DND-41 (cell line): ENCODE data around the gene HGD.

Source experiments
- ATAC-seq: fragments of 200-7000 bp; cut with Tn5 transposase; 3 replicates; pipeline ENCODE4 v1.9.1; 2021; ENCODE audit warnings: low read depth; ENCODE audit not compliant: insufficient read depth
- DNase-seq: peaks from one replicate; pipeline ENCODE4 v3.0.0-alpha.2; 2020
- H2AFZ ChIP-seq: 2 replicates; pipeline ENCODE4 v1.6.0; 2012; ENCODE audit warnings: low read depth, low read length
- H3K27ac ChIP-seq: 2 replicates; pipeline ENCODE4 v1.5.1; 2012; ENCODE audit warnings: low read length, inconsistent platforms
- H3K27me3 ChIP-seq: fragments of 200-600 bp; sonication (generic); 2 replicates; pipeline ENCODE4 v1.6.0; 2012; ENCODE audit warnings: low read length, mild to moderate bottlenecking, inconsistent platforms; ENCODE audit not compliant: insufficient read depth, poor library complexity
- H3K36me3 ChIP-seq: 2 replicates; pipeline ENCODE4 v1.5.1; 2012; ENCODE audit warnings: low read length, inconsistent platforms; ENCODE audit not compliant: insufficient read depth
- H3K4me1 ChIP-seq: 2 replicates; pipeline ENCODE4 v1.5.1; 2012; ENCODE audit warnings: mild to moderate bottlenecking, low read length; ENCODE audit not compliant: insufficient read depth
- H3K4me2 ChIP-seq: 2 replicates; pipeline ENCODE4 v1.6.0; 2012; ENCODE audit warnings: mild to moderate bottlenecking, moderate library complexity, low read length, inconsistent platforms; ENCODE audit not compliant: insufficient read depth
- H3K4me3 ChIP-seq, 2 experiments: fragments of 200-600 bp in 1 of 2; shearing (Covaris generic) in 1 of 2; 2 replicates each; pipeline ENCODE4 v1.5.1; 2012 to 2016; ENCODE audit warnings: inconsistent platforms in 2 of 2, low read length in 2 of 2, mild to moderate bottlenecking in 2 of 2, low read depth in 1 of 2, moderate library complexity in 1 of 2
- H3K79me2 ChIP-seq: 2 replicates; pipeline ENCODE4 v1.6.0; 2012; ENCODE audit warnings: low read length, inconsistent platforms; ENCODE audit not compliant: insufficient read depth
- H3K9ac ChIP-seq: 2 replicates; pipeline ENCODE4 v1.6.0; 2012; ENCODE audit warnings: low read depth, mild to moderate bottlenecking, inconsistent platforms, low read length, moderate library complexity
- H3K9me3 ChIP-seq: 2 replicates; pipeline ENCODE4 v1.5.1; 2012; ENCODE audit warnings: low read length, moderate library complexity, mild to moderate bottlenecking, inconsistent platforms; ENCODE audit not compliant: insufficient read depth, severe bottlenecking
- H4K20me1 ChIP-seq: 2 replicates; pipeline ENCODE4 v1.6.0; 2012; ENCODE audit warnings: low read length; ENCODE audit not compliant: insufficient read depth
- CTCF ChIP-seq: IDR thresholded peaks from 2 replicates; pipeline ENCODE4 v1.5.1; 2012; ENCODE audit warnings: borderline replicate concordance, low read length, moderate library complexity, mild to moderate bottlenecking; ENCODE audit not compliant: poor library complexity, severe bottlenecking; ENCODE audit errors: extremely low read depth
- EZH2 ChIP-seq: IDR thresholded peaks from 3 replicates; pipeline ENCODE4 v1.6.1; 2012; ENCODE audit warnings: borderline replicate concordance, low read depth, mild to moderate bottlenecking, moderate library complexity, low read length, inconsistent platforms; ENCODE audit not compliant: severe bottlenecking

Gene HGD

DNA sequence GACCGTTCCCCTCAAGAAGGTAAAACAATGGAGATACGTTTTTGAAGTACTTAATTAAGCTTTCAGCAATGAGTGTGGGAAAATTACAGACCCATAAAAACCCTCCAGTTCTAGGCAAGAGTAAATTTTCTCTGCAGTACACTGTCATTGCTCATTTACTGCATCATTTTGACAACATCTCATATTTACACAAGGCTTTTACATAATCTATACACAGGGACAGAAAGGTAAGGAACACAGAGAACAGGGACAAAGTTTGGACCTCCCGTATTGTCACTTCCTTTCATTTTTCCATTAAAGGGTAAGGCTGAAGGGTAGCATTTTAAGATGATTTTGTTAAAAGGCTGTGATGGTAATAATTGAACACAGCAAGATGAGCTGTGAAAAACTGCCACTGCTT is 7.4 kb upstream of the HGD start:
- TF ChIP-seq CTCF, result no peak
- no peak for TF ChIP-seq EZH2
- no peak for DNase-seq

GRCh38 chr3:120688121-120688520 is 6.1 kb upstream of the HGD start:
- no peak overlapping the region for H3K9ac ChIP-seq
- TF ChIP-seq CTCF, result no peak
- no peak for TF ChIP-seq EZH2
- DNase-seq, result no peak
- no peaks in the 10 kb centered on the region for H3K27me3 ChIP-seq
- H3K4me3 ChIP-seq, result no peak overlapping the region
- ATAC-seq, result no peak
- no peaks in the 10 kb centered on the region for H3K9me3 ChIP-seq
- H4K20me1 ChIP-seq, result no peaks in the 10 kb centered on the region
- H3K36me3 ChIP-seq, result peaks cover 3% of the 10 kb centered on the region; the same call in 1 of the 2 replicates
- no peak overlapping the region for H3K27ac ChIP-seq
- H3K4me1 ChIP-seq, result no peaks in the 10 kb centered on the region
- H3K79me2 ChIP-seq, result no peaks in the 10 kb centered on the region
- H3K4me2 ChIP-seq, result no peak overlapping the region
- H2AFZ ChIP-seq, result no peak overlapping the region

More for the DNA sequence above, 7.4 kb upstream of the HGD start:
- Histone ChIP-seq H3K9me3 (no peaks in the 10 kb centered on the region), H3K4me1 (no peaks in the 10 kb centered on the region), H3K9ac (no peak overlapping the region), H3K4me3 (no peak overlapping the region), H3K36me3 (peaks cover 5% of the 10 kb centered on the region; the same call in 1 of the 2 replicates), H3K79me2 (no peaks in the 10 kb centered on the region), H3K27ac (no peak overlapping the region), H3K27me3 (no peaks in the 10 kb centered on the region), H4K20me1 (no peaks in the 10 kb centered on the region), H3K4me2 (no peak overlapping the region), H2AFZ (no peak overlapping the region)
- ATAC-seq, result no peak

DNA sequence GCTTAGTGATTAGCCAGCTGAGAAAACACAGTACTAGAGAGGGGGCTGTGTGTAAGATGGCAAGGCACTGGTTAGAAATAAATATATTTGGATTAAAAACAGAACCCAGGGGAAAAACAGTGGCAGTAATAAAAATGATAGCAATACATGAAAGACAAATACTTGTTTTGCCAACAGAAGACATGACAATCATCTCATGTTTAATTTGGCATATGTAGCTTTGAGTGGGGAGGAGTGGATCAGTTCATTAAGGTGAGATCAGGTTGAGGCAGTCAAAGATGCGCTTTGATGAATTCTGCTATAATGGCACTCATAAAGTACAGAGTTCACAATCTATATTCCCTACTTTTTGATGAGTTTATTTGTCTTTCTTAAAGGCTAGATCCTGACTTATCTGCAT is 3.4 kb upstream of the HGD start:
- Histone ChIP-seq H3K4me1 (no peaks in the 10 kb centered on the region), H3K36me3 (peaks cover 3% of the 10 kb centered on the region; the same call in 1 of the 2 replicates), H2AFZ (no peak overlapping the region), H3K27ac (no peak overlapping the region), H3K9ac (no peak overlapping the region), H3K9me3 (no peaks in the 10 kb centered on the region), H3K79me2 (no peaks in the 10 kb centered on the region), H4K20me1 (no peaks in the 10 kb centered on the region), H3K27me3 (no peaks in the 10 kb centered on the region), H3K4me2 (no peak overlapping the region), H3K4me3 (no peak overlapping the region)
- DNase-seq, result no peak
- TF ChIP-seq CTCF (no peak), EZH2 (no peak)
- ATAC-seq, result no peak

GRCh38 chr3:120684896-120685295 is 2.9 kb upstream of the HGD start:
- no peak overlapping the region for H3K4me3 ChIP-seq
- no peak overlapping the region for H3K9ac ChIP-seq
- H3K9me3 ChIP-seq, result no peaks in the 10 kb centered on the region
- TF ChIP-seq CTCF (no peak), EZH2 (no peak)
- ATAC-seq, result no peak
- H3K4me1 ChIP-seq, result no peaks in the 10 kb centered on the region
- DNase-seq, result no peak
- H3K4me2 ChIP-seq, result no peak overlapping the region
- H4K20me1 ChIP-seq, result no peaks in the 10 kb centered on the region
- no peak overlapping the region for H2AFZ ChIP-seq
- no peaks in the 10 kb centered on the region for H3K79me2 ChIP-seq
- no peak overlapping the region for H3K27ac ChIP-seq
- H3K27me3 ChIP-seq, result no peaks in the 10 kb centered on the region
- peaks cover 3% of the 10 kb centered on the region; the same call in 1 of the 2 replicates for H3K36me3 ChIP-seq
